OCI-LY7 (cell line): Measurements from ENCODE around the gene DPYSL5. TPM values are rescaled to one million over a fixed set of nuclear protein-coding genes. Genes with fewer than 3 reads are reported as not detected.

Source experiments
- BruUV-seq: library from RNA; stranded (reverse); fragments of 400-500 nt; replicated peaks from 2 replicates; lab custom pipeline; 2021; lab: Mats Ljungman, UMichigan
- CTCF ChIA-PET: fragments of 300-600 bp; sonication (Branson Sonifier 250); formaldehyde crosslinking; loops from one replicate; lab custom pipeline; 2022; ENCODE audit warnings: antibody characterized with exemption; ENCODE audit not compliant: unreplicated experiment; lab: Charles Lee
- POLR2A ChIA-PET: fragments of 300-600 bp; sonication (Branson Sonifier 250); formaldehyde crosslinking; loops from one replicate; lab custom pipeline; 2022; ENCODE audit warnings: antibody characterized with exemption; lab: Charles Lee
- DNase-seq: peaks from one replicate; pipeline ENCODE4 v3.0.0-alpha.2; 2015; ENCODE audit warnings: low spot score
- H2AFZ ChIP-seq: fragments of 200-600 bp; sonication (generic), shearing (Covaris generic); 2 replicates; pipeline ENCODE4 v1.6.1; 2014; ENCODE audit warnings: mild to moderate bottlenecking, antibody characterized with exemption, low read length, moderate library complexity
- H3K27ac ChIP-seq: fragments of 200-600 bp; sonication (generic); 2 replicates; pipeline ENCODE4 v1.5.1; 2014; ENCODE audit warnings: mixed run types, low read depth, mild to moderate bottlenecking, moderate library complexity, low read length, inconsistent platforms; ENCODE audit not compliant: poor library complexity, severe bottlenecking
- H3K36me3 ChIP-seq: fragments of 200-600 bp; sonication (generic); 2 replicates; pipeline ENCODE4 v1.6.1; 2014; ENCODE audit warnings: mild to moderate bottlenecking, antibody characterized with exemption, low read length, moderate library complexity, mixed read lengths; ENCODE audit not compliant: insufficient read depth
- H3K4me1 ChIP-seq: fragments of 200-600 bp; sonication (generic); 2 replicates; pipeline ENCODE4 v1.5.1; 2014; ENCODE audit warnings: mild to moderate bottlenecking, low read length; ENCODE audit not compliant: insufficient read depth, poor library complexity, severe bottlenecking
- H3K4me2 ChIP-seq: fragments of 200-600 bp; sonication (generic); 2 replicates; pipeline ENCODE4 v1.6.1; 2014; ENCODE audit warnings: mild to moderate bottlenecking, low read length
- H3K4me3 ChIP-seq: fragments of 200-600 bp; sonication (generic); 2 replicates; pipeline ENCODE4 v1.5.1; 2014; ENCODE audit warnings: mild to moderate bottlenecking, low read depth, low read length; ENCODE audit not compliant: poor library complexity, severe bottlenecking
- H3K79me2 ChIP-seq: fragments of 200-600 bp; sonication (generic); 2 replicates; pipeline ENCODE4 v1.6.1; 2016; ENCODE audit warnings: low read depth, mild to moderate bottlenecking, low read length, moderate library complexity, mixed read lengths; ENCODE audit not compliant: insufficient read depth
- H3K9me2 ChIP-seq: fragments of 200-600 bp; sonication (generic); 2 replicates; pipeline ENCODE4 v1.6.1; 2016; ENCODE audit warnings: mild to moderate bottlenecking, low read length, mixed read lengths; ENCODE audit not compliant: insufficient read depth
- H3K9me3 ChIP-seq: fragments of 200-600 bp; sonication (generic); 2 replicates; pipeline ENCODE4 v1.6.1; 2014; ENCODE audit warnings: mild to moderate bottlenecking, mixed run types, low read length, mixed read lengths
- H4K20me1 ChIP-seq: fragments of 200-600 bp; sonication (generic); 2 replicates; pipeline ENCODE4 v1.6.1; 2014; ENCODE audit warnings: mild to moderate bottlenecking, antibody characterized with exemption, low read length, moderate library complexity, mixed read lengths; ENCODE audit not compliant: insufficient read depth
- EZH2phosphoT487 ChIP-seq: fragments of 200-600 bp; sonication (generic); IDR thresholded peaks from 2 replicates; pipeline ENCODE4 v1.6.1; 2018; ENCODE audit warnings: low read depth, borderline replicate concordance, mild to moderate bottlenecking, mixed run types, antibody characterized with exemption, low read length, moderate library complexity, mixed read lengths
- intact Hi-C: fragments of 100-400 bp; cut with micrococcal nuclease; formaldehyde crosslinking; loops from one replicate; pipeline ENCODE4 v1.10.0; 2022; ENCODE audit not compliant: unreplicated experiment
- total RNA-seq, 2 experiments: library from RNA; depleted of rRNA in 1 of 2; stranded (reverse); fragments of >200 nt in 1 of 2; shearing (Covaris generic) in 1 of 2; gene quantifications; 2 replicates each; pipeline ENCODE4 v1.2.3, GENCODE V29; 2014 to 2022
- TF ChIP-seq, protein P1 (sequence below): fragments of 200-600 bp; sonication (generic); conservative IDR thresholded peaks from 2 replicates; pipeline ENCODE4 v1.5.1; 2014; ENCODE audit warnings: mild to moderate bottlenecking, antibody characterized with exemption, low read length, moderate library complexity, mixed read lengths

Gene DPYSL5
- total RNA-seq, 2 experiments from 2014 or later: not detected

DNA sequence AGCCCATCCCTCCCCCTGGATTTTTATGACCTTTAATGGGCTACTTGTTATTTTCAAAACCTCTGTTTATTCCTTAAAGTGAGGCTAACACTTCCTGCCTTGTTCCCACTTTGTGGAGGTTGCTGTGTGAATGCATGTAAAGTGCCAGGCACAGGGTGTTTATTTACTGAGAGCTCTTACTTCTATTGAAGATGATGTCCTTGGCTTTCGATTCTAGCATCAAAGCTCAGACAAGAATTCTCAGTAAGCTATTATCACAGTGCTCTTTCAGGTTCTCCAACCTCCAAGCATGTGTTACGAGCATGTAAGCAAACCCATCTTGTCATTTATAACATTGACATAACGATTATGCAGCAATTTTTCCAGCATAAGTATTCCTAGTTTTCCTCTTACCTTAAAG, 44.2 kb downstream of the DPYSL5 start:
- no peaks in the 10 kb centered on the region for H3K9me2 ChIP-seq
- H3K79me2 ChIP-seq: no peaks in the 10 kb centered on the region
- no peak overlapping the region for H2AFZ ChIP-seq
- intact Hi-C loops: no loop called here
- no peak overlapping the region for H3K4me2 ChIP-seq
- TF ChIP-seq, protein P1, sequence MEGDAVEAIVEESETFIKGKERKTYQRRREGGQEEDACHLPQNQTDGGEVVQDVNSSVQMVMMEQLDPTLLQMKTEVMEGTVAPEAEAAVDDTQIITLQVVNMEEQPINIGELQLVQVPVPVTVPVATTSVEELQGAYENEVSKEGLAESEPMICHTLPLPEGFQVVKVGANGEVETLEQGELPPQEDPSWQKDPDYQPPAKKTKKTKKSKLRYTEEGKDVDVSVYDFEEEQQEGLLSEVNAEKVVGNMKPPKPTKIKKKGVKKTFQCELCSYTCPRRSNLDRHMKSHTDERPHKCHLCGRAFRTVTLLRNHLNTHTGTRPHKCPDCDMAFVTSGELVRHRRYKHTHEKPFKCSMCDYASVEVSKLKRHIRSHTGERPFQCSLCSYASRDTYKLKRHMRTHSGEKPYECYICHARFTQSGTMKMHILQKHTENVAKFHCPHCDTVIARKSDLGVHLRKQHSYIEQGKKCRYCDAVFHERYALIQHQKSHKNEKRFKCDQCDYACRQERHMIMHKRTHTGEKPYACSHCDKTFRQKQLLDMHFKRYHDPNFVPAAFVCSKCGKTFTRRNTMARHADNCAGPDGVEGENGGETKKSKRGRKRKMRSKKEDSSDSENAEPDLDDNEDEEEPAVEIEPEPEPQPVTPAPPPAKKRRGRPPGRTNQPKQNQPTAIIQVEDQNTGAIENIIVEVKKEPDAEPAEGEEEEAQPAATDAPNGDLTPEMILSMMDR: no peak
- no peak for TF ChIP-seq EZH2phosphoT487
- no peaks in the 10 kb centered on the region for H3K36me3 ChIP-seq
- CTCF ChIA-PET: no interaction called here
- no peak for DNase-seq
- H3K27ac ChIP-seq: no peak overlapping the region
- peaks cover 5% of the 10 kb centered on the region for H3K4me1 ChIP-seq
- no peaks in the 10 kb centered on the region for H4K20me1 ChIP-seq
- H3K9me3 ChIP-seq: no peaks in the 10 kb centered on the region
- POLR2A ChIA-PET: no interaction called here
- no TSS peak for BruUV-seq
- no peak overlapping the region for H3K4me3 ChIP-seq

DNA sequence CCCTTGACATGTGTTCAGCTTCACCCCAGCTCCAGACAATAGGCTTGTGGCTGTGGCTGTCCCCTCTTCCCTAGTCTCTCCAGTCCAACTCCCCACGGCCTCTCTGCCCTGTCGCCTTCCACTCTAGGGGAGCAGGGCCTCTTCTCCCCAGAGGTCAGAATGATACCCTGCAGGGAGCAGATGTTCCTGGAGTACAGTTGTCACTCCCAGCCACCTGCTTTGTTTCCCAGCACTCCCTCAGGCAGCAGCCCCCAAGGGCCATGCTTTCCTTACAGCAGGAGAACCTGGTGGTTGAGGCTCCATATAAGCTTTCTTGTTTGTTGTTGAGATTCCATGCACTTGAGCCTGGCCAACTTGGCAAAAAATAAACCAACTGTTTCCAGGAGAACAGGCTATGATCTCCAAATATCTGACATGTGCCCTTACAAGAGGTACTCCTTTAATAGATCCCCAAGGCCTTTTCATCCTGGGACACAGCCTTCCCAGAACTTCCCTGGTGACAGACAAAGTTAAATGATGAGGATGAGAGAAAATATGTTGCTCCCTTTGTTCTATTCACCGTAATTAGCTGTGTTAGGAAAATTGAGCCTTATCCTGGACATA, 45.1 kb downstream of the DPYSL5 start:
- Histone ChIP-seq H3K9me3 (no peaks in the 10 kb centered on the region), H3K27ac (no peak overlapping the region), H3K4me2 (no peak overlapping the region), H3K79me2 (no peaks in the 10 kb centered on the region), H3K9me2 (no peaks in the 10 kb centered on the region), H4K20me1 (no peaks in the 10 kb centered on the region), H2AFZ (no peak overlapping the region), H3K4me3 (no peak overlapping the region), H3K36me3 (no peaks in the 10 kb centered on the region), H3K4me1 (no peaks in the 10 kb centered on the region)
- CTCF ChIA-PET: no interaction called here
- BruUV-seq: no TSS peak
- POLR2A ChIA-PET: no interaction called here
- TF ChIP-seq, protein P1: no peak
- no peak for TF ChIP-seq EZH2phosphoT487
- DNase-seq: no peak
- intact Hi-C loops: no loop called here

DNA sequence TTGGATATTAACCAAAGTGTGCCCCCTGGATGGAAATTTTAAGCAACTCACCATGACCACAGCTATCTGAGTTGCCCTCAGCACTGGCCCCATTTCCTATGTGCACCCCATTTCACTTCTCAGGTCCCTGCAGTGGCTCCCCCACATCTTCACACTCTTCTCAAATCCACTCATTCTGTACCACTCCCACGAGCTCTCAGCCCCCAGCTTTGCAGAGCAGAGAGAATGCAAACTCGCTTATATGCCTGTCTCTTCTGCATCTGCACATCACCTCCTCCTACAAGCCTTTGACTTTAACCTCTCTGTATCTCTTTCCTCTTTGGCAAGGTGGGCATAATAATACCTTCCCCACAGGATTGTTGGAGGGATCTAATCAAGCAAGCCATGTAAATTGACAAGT, 46.2 kb downstream of the DPYSL5 start:
- Histone ChIP-seq H3K79me2 (no peaks in the 10 kb centered on the region), H4K20me1 (no peaks in the 10 kb centered on the region), H3K4me1 (no peaks in the 10 kb centered on the region), H3K9me3 (no peaks in the 10 kb centered on the region), H3K4me2 (no peak overlapping the region), H3K4me3 (no peak overlapping the region), H3K36me3 (no peaks in the 10 kb centered on the region), H2AFZ (no peak overlapping the region), H3K9me2 (no peaks in the 10 kb centered on the region), H3K27ac (no peak overlapping the region)
- DNase-seq: no peak
- CTCF ChIA-PET: no interaction called here
- no TSS peak for BruUV-seq
- POLR2A ChIA-PET: no interaction called here
- intact Hi-C loops: no loop called here
- TF ChIP-seq, protein P1: no peak
- TF ChIP-seq EZH2phosphoT487: no peak
